Natural killer cell (primary cell): ENCODE data around the gene CACNA1C. TPM values are rescaled to one million over a fixed set of nuclear protein-coding genes. Genes with fewer than 3 reads are reported as not detected.

Source experiments
- ATAC-seq, 3 donors: fragments of 150-1000 bp in 2 of 3; fragments of 200-7000 bp in 1 of 3; cut with Tn5 transposase; 1 replicate in 1 of 3; 2 replicates in 2 of 3; pipeline ENCODE4 v1.10.0; 2021; ENCODE audit warnings: mild to moderate bottlenecking in 2 of 3, moderate library complexity in 2 of 3
- DNase-seq, 2 donors: peaks; one replicate each; pipeline versions ENCODE4 v3.0.0 to v3.0.0-alpha.2; 2013 to 2021; ENCODE audit warnings: mixed read lengths in 1 of 2
- H3K27ac ChIP-seq: one replicate; pipeline ENCODE4 v1.5.1; 2013; ENCODE audit warnings: mild to moderate bottlenecking, low read length
- H3K27me3 ChIP-seq: one replicate; pipeline ENCODE4 v1.6.1; 2013; ENCODE audit warnings: low read length; ENCODE audit not compliant: control insufficient read depth, insufficient read depth
- H3K36me3 ChIP-seq: one replicate; pipeline ENCODE4 v1.6.1; 2013; ENCODE audit warnings: low read length; ENCODE audit not compliant: control insufficient read depth, insufficient read depth
- H3K4me1 ChIP-seq: one replicate; pipeline ENCODE4 v1.6.1; 2013; ENCODE audit warnings: low read length; ENCODE audit not compliant: control insufficient read depth, insufficient read depth
- H3K4me3 ChIP-seq: one replicate; pipeline ENCODE4 v1.5.1; 2013; ENCODE audit warnings: low read length
- H3K9me3 ChIP-seq: one replicate; pipeline ENCODE4 v1.6.1; 2013; ENCODE audit warnings: low read length; ENCODE audit not compliant: control insufficient read depth, insufficient read depth
- H3K27ac Mint-ChIP-seq, 2 donors: one replicate each; pipeline ENCODE4 v1.8.0; 2022; ENCODE audit warnings: mild to moderate bottlenecking in 2 of 2, mixed read lengths in 2 of 2, moderate library complexity in 1 of 2
- H3K27me3 Mint-ChIP-seq, 2 donors: one replicate each; pipeline ENCODE4 v1.8.0; 2022; ENCODE audit warnings: low read depth in 2 of 2, mixed read lengths in 2 of 2
- H3K36me3 Mint-ChIP-seq: one replicate; pipeline ENCODE4 v1.8.0; 2022; ENCODE audit warnings: mixed read lengths
- H3K4me1 Mint-ChIP-seq, 2 donors: one replicate each; pipeline ENCODE4 v1.8.0; 2022; ENCODE audit warnings: mixed read lengths in 2 of 2
- H3K4me3 Mint-ChIP-seq: one replicate; pipeline ENCODE4 v1.8.0; 2022; ENCODE audit warnings: mild to moderate bottlenecking, moderate library complexity, mixed read lengths
- H3K9me3 Mint-ChIP-seq, 2 donors: one replicate each; pipeline ENCODE4 v1.8.0; 2022; ENCODE audit warnings: mixed read lengths in 2 of 2
- CTCF ChIP-seq: fragments of 200-600 bp; IDR thresholded peaks from one replicate; pipeline ENCODE4 v1.8.0; 2022; ENCODE audit warnings: antibody characterized with exemption
- WGBS: methylation state at CpG from one replicate; pipeline ENCODE4 v1.1.7; 2013; ENCODE audit warnings: missing lambda C conversion rate; ENCODE audit not compliant: insufficient coverage; 5-methylcytosine and 5-hydroxymethylcytosine counted together
- intact Hi-C: fragments of 100-400 bp; cut with micrococcal nuclease; formaldehyde crosslinking; loops from one replicate; pipeline ENCODE4 v1.14.2; 2022
- total RNA-seq, 4 donors: library from RNA; stranded (reverse); fragments of 120-200 nt in 1 of 4; gene quantifications; one replicate each; pipeline versions ENCODE4 v1.2.3 to v1.2.4, GENCODE V29; 2013 to 2022

The CACNA1C gene
- total RNA-seq, 3 donors from 2014 or later (not counting 1 experiment from before 2014, with no cell fraction given): 0.07 to 0.35 (median 0.08) TPM

GRCh38 chr12:2553388-2554126 lies 500.8 kb downstream of the CACNA1C start:
- H3K27ac Mint-ChIP-seq: no peak overlapping the region
- no peak overlapping the region for H3K4me3 ChIP-seq
- no peaks in the 10 kb centered on the region for H3K9me3 ChIP-seq
- no peaks in the 10 kb centered on the region for H3K4me1 ChIP-seq
- intact Hi-C loops: no loop called here
- no peaks in the 10 kb centered on the region for H3K9me3 Mint-ChIP-seq
- no peak for TF ChIP-seq CTCF
- no peak for DNase-seq
- no peak for ATAC-seq
- H3K27me3 ChIP-seq: no peaks in the 10 kb centered on the region
- H3K27me3 Mint-ChIP-seq: peaks cover 0 to 4% of the 10 kb centered on the region in 2 donors
- H3K4me1 Mint-ChIP-seq: no peaks in the 10 kb centered on the region
- 87% methylated on average over 13 of the region's 14 CpGs for WGBS
- no peaks in the 10 kb centered on the region for H3K36me3 ChIP-seq
- no peaks in the 10 kb centered on the region for H3K36me3 Mint-ChIP-seq
- H3K27ac ChIP-seq: no peak overlapping the region
- H3K4me3 Mint-ChIP-seq: no peak overlapping the region

GRCh38 chr12:2555487-2556082 lies 502.8 kb downstream of the CACNA1C start:
- H3K36me3 ChIP-seq: no peaks in the 10 kb centered on the region
- intact Hi-C loops: no loop called here
- H3K27ac ChIP-seq: no peak overlapping the region
- H3K9me3 ChIP-seq: no peaks in the 10 kb centered on the region
- no peak overlapping the region for H3K27ac Mint-ChIP-seq
- TF ChIP-seq CTCF: no peak
- H3K9me3 Mint-ChIP-seq: no peaks in the 10 kb centered on the region
- no peaks in the 10 kb centered on the region for H3K4me1 Mint-ChIP-seq
- WGBS: 94% methylated on average over 19 of the region's 19 CpGs
- DNase-seq (no peak), ATAC-seq (no peak)
- H3K4me3 Mint-ChIP-seq: no peak overlapping the region
- no peaks in the 10 kb centered on the region for H3K27me3 ChIP-seq
- peaks cover 0 to 6% of the 10 kb centered on the region in 2 donors for H3K27me3 Mint-ChIP-seq
- no peaks in the 10 kb centered on the region for H3K36me3 Mint-ChIP-seq
- H3K4me3 ChIP-seq: no peak overlapping the region
- no peaks in the 10 kb centered on the region for H3K4me1 ChIP-seq

- Mint-ChIP-seq H3K9me3 (no peaks in the 10 kb centered on the region), H3K4me3 (no peak overlapping the region), H3K27ac (no peak overlapping the region), H3K4me1 (no peaks in the 10 kb centered on the region), H3K27me3 (peaks cover 0 to 6% of the 10 kb centered on the region in 2 donors), H3K36me3 (no peaks in the 10 kb centered on the region)
- Histone ChIP-seq H3K27ac (no peak overlapping the region), H3K36me3 (no peaks in the 10 kb centered on the region), H3K4me3 (no peak overlapping the region), H3K27me3 (no peaks in the 10 kb centered on the region), H3K9me3 (no peaks in the 10 kb centered on the region), H3K4me1 (no peaks in the 10 kb centered on the region)
- ATAC-seq (no peak), DNase-seq (no peak)
- intact Hi-C loops: no loop called here
- 82% methylated on average over 3 of the region's 3 CpGs for WGBS
- no peak for TF ChIP-seq CTCF
Observed at GRCh38 chr12:2557597-2557996, 504.8 kb downstream of the CACNA1C start.
